Endothelial cell of umbilical vein (primary cell): ENCODE measurements around the gene S100Z.

Experiments used
- EZH2 ChIP-seq: IDR thresholded peaks from 2 replicates; pipeline ENCODE4 v1.6.1; 2012; ENCODE audit warnings: borderline replicate concordance, low read depth, mild to moderate bottlenecking, moderate library complexity, low read length, inconsistent platforms; ENCODE audit not compliant: severe bottlenecking
- JUN ChIP-seq: IDR thresholded peaks from 2 replicates; pipeline ENCODE4 v1.6.1; 2011; ENCODE audit warnings: borderline replicate concordance, low read depth; ENCODE audit not compliant: insufficient read length, insufficient read depth
- POLR2A ChIP-seq: IDR thresholded peaks from 2 replicates; pipeline ENCODE4 v1.6.1; 2012; ENCODE audit warnings: low read depth, mild to moderate bottlenecking, control low read depth, low read length
- TF ChIP-seq, protein P1 (sequence below), 2 donors: IDR thresholded peaks; 1 replicate in 1 of 2; 2 replicates in 1 of 2; pipeline ENCODE4 v1.5.1; 2011; ENCODE audit warnings: low read length in 2 of 2, mild to moderate bottlenecking in 2 of 2, moderate library complexity in 2 of 2, control low read depth in 1 of 2, inconsistent platforms in 1 of 2, low read depth in 1 of 2; ENCODE audit not compliant: insufficient read depth in 1 of 2; ENCODE audit errors: extremely low read depth in 1 of 2

DNA sequence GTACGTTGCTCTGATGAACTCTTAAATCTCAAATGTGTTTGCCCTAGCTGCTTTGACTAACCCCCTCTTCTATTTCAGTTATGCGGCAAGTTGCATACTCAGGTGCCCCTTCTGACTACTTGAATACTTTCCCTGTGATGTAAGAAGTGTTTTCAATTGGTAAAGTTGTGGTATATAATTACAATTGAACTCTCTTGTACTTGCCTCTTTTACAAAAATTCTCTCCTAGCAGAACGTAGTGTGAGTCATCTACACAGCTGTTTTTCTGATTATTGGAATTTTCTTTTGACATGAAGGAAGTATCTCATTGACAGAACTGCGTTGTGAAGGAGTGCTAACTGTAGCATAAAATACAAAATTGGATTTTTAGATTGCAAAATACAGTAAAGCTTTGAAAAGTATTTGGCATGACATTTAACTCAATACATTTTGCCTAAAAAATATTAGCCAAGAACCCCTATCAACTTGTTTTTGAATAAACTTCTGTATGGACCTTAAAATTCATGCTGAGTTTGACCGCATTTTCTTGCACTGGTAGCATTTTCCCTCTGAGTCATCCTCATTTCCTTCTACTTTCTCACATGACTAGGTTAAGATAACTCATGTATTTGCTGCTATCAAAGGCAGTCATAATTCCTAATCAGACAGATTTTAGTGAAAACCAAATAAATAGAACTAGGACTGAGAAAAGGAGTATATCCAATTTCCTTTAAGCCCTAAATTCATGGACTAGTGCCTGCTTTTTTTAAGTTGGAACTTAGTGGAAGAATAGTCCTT, 109.4 kb downstream of the S100Z start:
- TF ChIP-seq, protein P1, sequence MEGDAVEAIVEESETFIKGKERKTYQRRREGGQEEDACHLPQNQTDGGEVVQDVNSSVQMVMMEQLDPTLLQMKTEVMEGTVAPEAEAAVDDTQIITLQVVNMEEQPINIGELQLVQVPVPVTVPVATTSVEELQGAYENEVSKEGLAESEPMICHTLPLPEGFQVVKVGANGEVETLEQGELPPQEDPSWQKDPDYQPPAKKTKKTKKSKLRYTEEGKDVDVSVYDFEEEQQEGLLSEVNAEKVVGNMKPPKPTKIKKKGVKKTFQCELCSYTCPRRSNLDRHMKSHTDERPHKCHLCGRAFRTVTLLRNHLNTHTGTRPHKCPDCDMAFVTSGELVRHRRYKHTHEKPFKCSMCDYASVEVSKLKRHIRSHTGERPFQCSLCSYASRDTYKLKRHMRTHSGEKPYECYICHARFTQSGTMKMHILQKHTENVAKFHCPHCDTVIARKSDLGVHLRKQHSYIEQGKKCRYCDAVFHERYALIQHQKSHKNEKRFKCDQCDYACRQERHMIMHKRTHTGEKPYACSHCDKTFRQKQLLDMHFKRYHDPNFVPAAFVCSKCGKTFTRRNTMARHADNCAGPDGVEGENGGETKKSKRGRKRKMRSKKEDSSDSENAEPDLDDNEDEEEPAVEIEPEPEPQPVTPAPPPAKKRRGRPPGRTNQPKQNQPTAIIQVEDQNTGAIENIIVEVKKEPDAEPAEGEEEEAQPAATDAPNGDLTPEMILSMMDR (IDR thresholded peaks at IDR 0.05; ENCODE audit: extremely low read depth in 1 of 2, insufficient read depth in 1 of 2, low read depth in 1 of 2, low read length in 2 of 2), result no peak
- TF ChIP-seq JUN, result peak; percentile 53
- TF ChIP-seq EZH2, result no peak
- TF ChIP-seq POLR2A, result no peak
